NCI-H748 (cell line): ENCODE measurements around the gene ZNF780B.

Experiments
- DNase-seq: peaks from one replicate; lab custom pipeline; 2025; ENCODE audit not compliant: unreplicated experiment; lab: John Stamatoyannopoulos, UW

Gene ZNF780B

DNA sequence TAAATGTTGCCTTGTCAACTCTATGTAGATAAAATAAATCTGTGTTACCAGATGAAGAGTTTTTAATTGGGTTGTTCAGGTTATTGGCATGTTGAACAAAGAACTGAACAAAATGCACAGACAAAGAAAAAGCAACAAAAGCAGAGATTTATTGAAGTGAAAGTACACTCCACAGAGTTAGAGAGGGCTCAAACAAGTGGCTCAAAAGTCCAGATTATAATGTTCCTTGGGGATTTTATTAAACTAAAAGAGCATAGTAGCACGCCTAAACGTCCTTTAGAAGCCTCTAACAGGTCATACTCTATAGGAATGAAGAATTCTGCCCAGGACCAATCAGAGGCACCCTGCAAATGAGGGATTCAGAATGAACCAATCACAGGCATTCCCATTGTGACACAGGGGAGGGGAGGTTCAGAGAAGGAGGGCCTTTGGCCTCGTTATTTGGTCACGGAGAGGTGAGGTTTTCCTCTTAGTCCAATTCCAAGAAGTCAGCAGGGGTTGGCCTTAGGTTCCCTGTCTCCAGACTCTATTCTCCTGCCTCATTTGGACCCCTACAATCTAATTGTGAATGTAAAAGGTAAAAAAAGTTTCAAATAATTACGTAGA is 72.2 kb downstream of the ZNF780B start:
- no peak for DNase-seq

DNA sequence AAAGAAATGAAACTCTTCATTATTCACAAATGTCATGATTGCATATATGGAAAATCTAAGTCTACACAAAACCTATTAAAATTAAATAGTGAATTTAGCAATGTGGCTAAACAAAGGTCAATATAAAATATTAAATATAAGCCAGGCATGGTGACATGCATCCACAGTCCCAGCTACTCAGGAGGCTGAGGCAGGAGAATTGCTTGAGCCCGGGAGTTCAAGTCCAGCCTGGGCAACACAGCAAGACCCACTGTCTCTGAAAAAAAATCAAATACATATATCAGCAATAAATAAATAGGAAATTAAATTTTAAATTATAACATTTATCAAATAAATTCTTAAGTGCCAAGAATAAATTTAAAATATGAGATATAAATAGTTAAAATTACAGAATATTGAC is 73.1 kb downstream of the ZNF780B start:
- no peak for DNase-seq
